Vagina (tissue), 2 donors: ENCODE data around the gene ARGLU1.

Experiments
- CTCF ChIP-seq, 3 experiments: fragments of 450-650 bp in 2 of 3; fragments of 200-600 bp in 1 of 3; sonication (generic) in 1 of 3; IDR thresholded peaks; one replicate each; pipeline ENCODE4 v1.5.1; 2017 to 2019; ENCODE audit warnings: antibody characterized with exemption in 3 of 3, mild to moderate bottlenecking in 2 of 3, moderate library complexity in 2 of 3
- POLR2A ChIP-seq, 2 donors: fragments of 450-650 bp; IDR thresholded peaks; one replicate each; pipeline ENCODE4 v1.6.1; 2017; ENCODE audit warnings: antibody characterized with exemption in 2 of 2, mild to moderate bottlenecking in 2 of 2, moderate library complexity in 2 of 2

- TF ChIP-seq CTCF (IDR thresholded peaks at IDR 0.05) (no peak), POLR2A (IDR thresholded peaks at IDR 0.05) (no peak)
These were observed 52.2 kb downstream of the ARGLU1 start for GRCh38 chr13:106515635-106516254.
